SU-DHL-6 (cell line): ENCODE data around the gene MTA2.

Experiments
- H2AFZ ChIP-seq: fragments of 200-600 bp; sonication (generic); 2 replicates; pipeline ENCODE4 v1.6.1; 2014; ENCODE audit warnings: low read depth, mild to moderate bottlenecking, moderate library complexity, mixed read lengths, antibody characterized with exemption, low read length; ENCODE audit not compliant: severe bottlenecking
- H3F3A ChIP-seq: fragments of 200-600 bp; shearing (Covaris generic); 2 replicates; pipeline ENCODE4 v1.6.0; 2016; ENCODE audit warnings: antibody characterized with exemption, mild to moderate bottlenecking; ENCODE audit not compliant: insufficient read depth
- H3K27ac ChIP-seq: fragments of 200-600 bp; sonication (generic); 2 replicates; pipeline ENCODE4 v1.5.1; 2016; ENCODE audit warnings: low read depth, mild to moderate bottlenecking, low read length, moderate library complexity, mixed read lengths
- H3K27me3 ChIP-seq: fragments of 200-600 bp; sonication (generic), shearing (Covaris generic); 2 replicates; pipeline ENCODE4 v1.6.0; 2014; ENCODE audit warnings: mild to moderate bottlenecking, low read length
- H3K36me3 ChIP-seq: fragments of 200-600 bp; sonication (generic); 2 replicates; pipeline ENCODE4 v1.6.1; 2014; ENCODE audit warnings: mild to moderate bottlenecking, low read length, mixed read lengths
- H3K4me2 ChIP-seq: fragments of 300-600, 200-600 bp; shearing (Covaris generic), sonication (generic); 2 replicates; pipeline ENCODE4 v1.6.0; 2014; ENCODE audit warnings: low read length, low read depth, mild to moderate bottlenecking; ENCODE audit not compliant: poor library complexity, severe bottlenecking
- H3K4me3 ChIP-seq: fragments of 200-600 bp; sonication (generic); 2 replicates; pipeline ENCODE4 v1.5.1; 2014; ENCODE audit warnings: antibody characterized with exemption, low read length, mild to moderate bottlenecking, mixed read lengths; ENCODE audit not compliant: insufficient read depth, poor library complexity, severe bottlenecking
- H3K79me2 ChIP-seq: fragments of 200-600 bp; sonication (generic); 2 replicates; pipeline ENCODE4 v1.6.1; 2014; ENCODE audit warnings: mild to moderate bottlenecking, low read length, moderate library complexity; ENCODE audit not compliant: insufficient read depth
- H3K9ac ChIP-seq: fragments of 200-600 bp; sonication (generic); 2 replicates; pipeline ENCODE4 v1.7.0; 2014; ENCODE audit warnings: mild to moderate bottlenecking, low read length
- H3K9me2 ChIP-seq: fragments of 200-600 bp; sonication (generic); replicated peaks from 2 replicates; pipeline ENCODE4 v1.6.1; 2014; ENCODE audit warnings: low read length; ENCODE audit not compliant: insufficient read depth
- H3K9me3 ChIP-seq: fragments of 200-600 bp; sonication (generic); 2 replicates; pipeline ENCODE4 v1.6.1; 2014; ENCODE audit warnings: low read length, mixed read lengths; ENCODE audit not compliant: insufficient read depth
- H4K20me1 ChIP-seq: fragments of 200-600 bp; sonication (generic); 2 replicates; pipeline ENCODE4 v1.6.1; 2014; ENCODE audit warnings: low read depth, mild to moderate bottlenecking, antibody characterized with exemption, low read length, moderate library complexity, mixed read lengths
- EZH2phosphoT487 ChIP-seq: fragments of 200-600 bp; sonication (generic), shearing (Covaris generic); conservative IDR thresholded peaks from 2 replicates; pipeline ENCODE4 v1.6.1; 2018; ENCODE audit warnings: mild to moderate bottlenecking, antibody characterized with exemption, low read length, moderate library complexity, mixed read lengths
- TF ChIP-seq, protein P1 (sequence below): fragments of 200-600 bp; sonication (generic); IDR thresholded peaks from one replicate; pipeline ENCODE4 v1.5.1; 2017; ENCODE audit warnings: antibody characterized with exemption, mild to moderate bottlenecking, low read length, moderate library complexity; ENCODE audit not compliant: insufficient read depth, poor library complexity, severe bottlenecking

Gene MTA2

DNA sequence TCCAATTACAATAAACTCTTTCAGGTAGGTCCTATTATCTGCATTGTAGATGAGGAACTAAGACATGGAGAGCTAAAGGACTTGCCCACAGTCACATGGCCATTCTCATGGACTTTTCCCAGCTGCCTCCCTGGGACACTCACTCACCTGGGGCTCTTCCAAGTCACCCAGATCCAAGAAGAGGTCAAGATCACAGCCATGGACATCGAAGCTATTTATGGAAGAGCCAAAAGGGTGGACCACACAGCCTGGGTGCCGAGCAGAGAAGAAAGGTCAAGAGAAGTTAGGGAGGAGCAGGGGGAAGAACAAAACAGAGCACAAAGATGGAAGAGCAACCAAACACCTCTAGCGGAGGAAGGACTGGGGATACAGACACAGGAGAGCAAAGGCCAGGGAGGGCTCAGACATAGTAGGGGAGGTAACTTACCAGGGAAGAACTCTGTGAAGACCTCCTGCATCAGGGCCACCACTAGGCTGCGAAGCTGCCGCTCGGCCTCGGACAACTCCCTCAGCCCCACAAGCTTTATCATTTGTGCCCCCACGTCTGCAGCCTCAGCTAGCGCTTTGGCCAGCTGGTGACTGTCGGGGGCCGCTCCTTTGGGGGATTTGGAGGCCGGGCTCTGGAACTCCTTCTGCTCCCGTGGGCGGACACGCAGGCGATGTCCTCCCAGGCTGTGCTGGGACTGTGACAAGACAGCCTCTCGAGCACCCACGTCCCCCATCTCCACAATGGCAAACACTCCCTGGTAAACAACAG, 20.5 kb downstream of the MTA2 start:
- peaks cover 3% of the 10 kb centered on the region; the same call in 1 of the 2 replicates for H3K36me3 ChIP-seq
- H3K27ac ChIP-seq: no peak overlapping the region

DNA sequence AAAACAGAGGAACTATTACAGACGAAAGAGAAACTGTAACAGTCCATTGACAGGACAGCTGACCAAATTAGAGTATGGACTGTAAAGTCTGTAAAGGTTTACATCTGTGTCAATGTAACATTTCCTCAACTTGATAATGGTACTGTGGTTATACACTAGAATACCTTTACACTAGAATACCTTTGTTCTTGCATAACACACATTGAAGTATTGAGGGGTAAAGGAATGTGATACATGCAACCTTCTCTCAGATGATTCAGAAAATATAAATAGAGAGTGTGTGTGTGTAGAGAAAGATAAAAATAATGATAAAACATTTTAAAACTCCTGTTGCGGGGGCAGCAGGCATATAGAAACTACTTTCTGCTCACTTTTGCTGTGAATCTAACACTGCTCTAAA, 22.4 kb downstream of the MTA2 start:
- Histone ChIP-seq H3K27me3 (no peaks in the 10 kb centered on the region), H3K9me2 (no peaks in the 10 kb centered on the region), H3K27ac (no peak overlapping the region), H3K79me2 (peaks cover 20% of the 10 kb centered on the region; the same call in 1 of the 2 replicates), H3K4me3 (no peak overlapping the region), H3K9ac (no peak overlapping the region), H3K4me2 (no peak overlapping the region), H2AFZ (no peak overlapping the region), H3F3A (peaks cover 4% of the 10 kb centered on the region; the same call in 1 of the 2 replicates), H3K36me3 (no peaks in the 10 kb centered on the region), H3K9me3 (no peaks in the 10 kb centered on the region), H4K20me1 (no peaks in the 10 kb centered on the region)
- TF ChIP-seq EZH2phosphoT487: no peak
- TF ChIP-seq, protein P1, sequence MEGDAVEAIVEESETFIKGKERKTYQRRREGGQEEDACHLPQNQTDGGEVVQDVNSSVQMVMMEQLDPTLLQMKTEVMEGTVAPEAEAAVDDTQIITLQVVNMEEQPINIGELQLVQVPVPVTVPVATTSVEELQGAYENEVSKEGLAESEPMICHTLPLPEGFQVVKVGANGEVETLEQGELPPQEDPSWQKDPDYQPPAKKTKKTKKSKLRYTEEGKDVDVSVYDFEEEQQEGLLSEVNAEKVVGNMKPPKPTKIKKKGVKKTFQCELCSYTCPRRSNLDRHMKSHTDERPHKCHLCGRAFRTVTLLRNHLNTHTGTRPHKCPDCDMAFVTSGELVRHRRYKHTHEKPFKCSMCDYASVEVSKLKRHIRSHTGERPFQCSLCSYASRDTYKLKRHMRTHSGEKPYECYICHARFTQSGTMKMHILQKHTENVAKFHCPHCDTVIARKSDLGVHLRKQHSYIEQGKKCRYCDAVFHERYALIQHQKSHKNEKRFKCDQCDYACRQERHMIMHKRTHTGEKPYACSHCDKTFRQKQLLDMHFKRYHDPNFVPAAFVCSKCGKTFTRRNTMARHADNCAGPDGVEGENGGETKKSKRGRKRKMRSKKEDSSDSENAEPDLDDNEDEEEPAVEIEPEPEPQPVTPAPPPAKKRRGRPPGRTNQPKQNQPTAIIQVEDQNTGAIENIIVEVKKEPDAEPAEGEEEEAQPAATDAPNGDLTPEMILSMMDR: no peak

More for the DNA sequence above, 20.5 kb downstream of the MTA2 start:
- H3K4me3 ChIP-seq: no peak overlapping the region
- peaks cover 4% of the 10 kb centered on the region; the same call in 1 of the 2 replicates for H3F3A ChIP-seq
- no peaks in the 10 kb centered on the region for H3K9me3 ChIP-seq
- no peak overlapping the region for H3K9ac ChIP-seq
- H3K79me2 ChIP-seq: peaks cover 10% of the 10 kb centered on the region; the same call in 1 of the 2 replicates
- H3K27me3 ChIP-seq: no peaks in the 10 kb centered on the region
- H2AFZ ChIP-seq: no peak overlapping the region
- no peaks in the 10 kb centered on the region for H3K9me2 ChIP-seq
- H3K4me2 ChIP-seq: no peak overlapping the region
- H4K20me1 ChIP-seq: no peaks in the 10 kb centered on the region
- TF ChIP-seq EZH2phosphoT487: no peak
- TF ChIP-seq, protein P1: no peak

- Histone ChIP-seq H3K9me2 (no peaks in the 10 kb centered on the region), H3K4me3 (no peak overlapping the region), H3F3A (peaks cover 4% of the 10 kb centered on the region; the same call in 1 of the 2 replicates), H3K4me2 (no peak overlapping the region), H3K9me3 (no peaks in the 10 kb centered on the region), H3K79me2 (peaks cover 18% of the 10 kb centered on the region), H3K27ac (no peak overlapping the region), H3K36me3 (no peaks in the 10 kb centered on the region), H2AFZ (no peak overlapping the region), H4K20me1 (no peaks in the 10 kb centered on the region), H3K9ac (no peak overlapping the region), H3K27me3 (no peaks in the 10 kb centered on the region)
- TF ChIP-seq, protein P1: no peak
- TF ChIP-seq EZH2phosphoT487: no peak
These were observed 23.1 kb downstream of the MTA2 start for GRCh38 chr11:62578541-62578940.
